Left ventricle myocardium inferior (tissue), 1 donor: ENCODE measurements around the gene GLG1. TPM values are rescaled to one million over a fixed set of nuclear protein-coding genes. Genes with fewer than 3 reads are reported as not detected.

Experiments used
- DNase-seq: peaks from one replicate; pipeline ENCODE4 v3.0.0-alpha.2; 2020
- H3K27ac ChIP-seq: fragments of 200-600 bp; replicated peaks from 2 replicates; pipeline ENCODE4 v1.8.0; 2021
- H3K27me3 ChIP-seq: fragments of 200-600 bp; 2 replicates; pipeline ENCODE4 v1.8.0; 2021; ENCODE audit warnings: low read depth
- H3K36me3 ChIP-seq: fragments of 200-600 bp; 2 replicates; pipeline ENCODE4 v1.8.0; 2021
- H3K4me1 ChIP-seq: fragments of 200-600 bp; 2 replicates; pipeline ENCODE4 v1.8.0; 2021
- H3K4me3 ChIP-seq: fragments of 200-600 bp; 2 replicates; pipeline ENCODE4 v1.8.0; 2021; ENCODE audit warnings: mild to moderate bottlenecking, moderate library complexity
- H3K9me3 ChIP-seq: fragments of 200-600 bp; replicated peaks from 2 replicates; pipeline ENCODE4 v1.8.0; 2021
- CTCF ChIP-seq: fragments of 200-600 bp; IDR thresholded peaks from 2 replicates; pipeline ENCODE4 v1.8.0; 2021; ENCODE audit warnings: antibody characterized with exemption, mild to moderate bottlenecking, borderline replicate concordance
- intact Hi-C: fragments of 100-400 bp; cut with micrococcal nuclease; formaldehyde crosslinking; loops from one replicate; pipeline ENCODE4 v1.11.0; 2022
- total RNA-seq: library from RNA; stranded (reverse); fragmentation: NEBNext Ultra II Directional; extraction: Animal tissue kit (Norgen Biotek cat#: 25700); gene quantifications from one replicate; pipeline ENCODE4 v1.2.1, GENCODE V29; 2021
- donor health status: DM: no; HTN: yes; CAD: no; lungs with severe emphysema.

The GLG1 gene
- total RNA-seq, 1 donor from 2014 or later = 72.7 TPM

GRCh38 chr16:74586948-74587347 is 20.0 kb downstream of the GLG1 start:
- Histone ChIP-seq H3K4me1 (peaks cover 8% of the 10 kb centered on the region), H3K27ac (no peak overlapping the region), H3K27me3 (no peaks in the 10 kb centered on the region), H3K9me3 (no peaks in the 10 kb centered on the region), H3K36me3 (no peaks in the 10 kb centered on the region), H3K4me3 (no peak overlapping the region)
- intact Hi-C loops = no loop called here
- TF ChIP-seq CTCF = no peak
- DNase-seq = no peak

- Histone ChIP-seq H3K27ac (no peak overlapping the region), H3K27me3 (no peaks in the 10 kb centered on the region), H3K36me3 (no peaks in the 10 kb centered on the region), H3K4me1 (peaks cover 13% of the 10 kb centered on the region), H3K4me3 (no peak overlapping the region), H3K9me3 (no peaks in the 10 kb centered on the region)
- DNase-seq = no peak
- TF ChIP-seq CTCF = no peak
- intact Hi-C loops = no loop called here
Measured at GRCh38 chr16:74585846-74586443, 21.0 kb downstream of the GLG1 start.

- no peaks in the 10 kb centered on the region for H3K27me3 ChIP-seq
- H3K36me3 ChIP-seq = no peaks in the 10 kb centered on the region
- no peak for DNase-seq
- TF ChIP-seq CTCF = no peak
- H3K4me1 ChIP-seq = peaks cover 21% of the 10 kb centered on the region
- intact Hi-C loops = no loop called here
- H3K9me3 ChIP-seq = no peaks in the 10 kb centered on the region
- H3K27ac ChIP-seq = no peak overlapping the region
- H3K4me3 ChIP-seq = no peak overlapping the region
Measured at GRCh38 chr16:74583926-74584666, 22.8 kb downstream of the GLG1 start.

- Histone ChIP-seq H3K4me3 (no peak overlapping the region), H3K36me3 (no peaks in the 10 kb centered on the region), H3K27ac (no peak overlapping the region), H3K9me3 (no peaks in the 10 kb centered on the region), H3K4me1 (peaks cover 33% of the 10 kb centered on the region), H3K27me3 (no peaks in the 10 kb centered on the region)
- no peak for DNase-seq
- no peak for TF ChIP-seq CTCF
- intact Hi-C loops = no loop called here
Measured at GRCh38 chr16:74582970-74583369, 23.9 kb downstream of the GLG1 start.

GRCh38 chr16:74580833-74581232 is 26.1 kb downstream of the GLG1 start:
- no peak for DNase-seq
- no peaks in the 10 kb centered on the region for H3K9me3 ChIP-seq
- peaks cover 48% of the 10 kb centered on the region for H3K4me1 ChIP-seq
- intact Hi-C loops = no loop called here
- TF ChIP-seq CTCF = no peak
- H3K36me3 ChIP-seq = no peaks in the 10 kb centered on the region
- H3K27me3 ChIP-seq = no peaks in the 10 kb centered on the region
- no peak overlapping the region for H3K4me3 ChIP-seq
- H3K27ac ChIP-seq = no peak overlapping the region
